Loucy (cell line): ENCODE measurements around the gene SEMA5A.

Experiments used
- H2AFZ ChIP-seq: fragments of 200-600 bp; sonication (generic); 2 replicates; pipeline ENCODE4 v1.6.0; 2016; ENCODE audit warnings: antibody characterized with exemption, mild to moderate bottlenecking, low read length, moderate library complexity
- H3F3A ChIP-seq: fragments of 200-600 bp; 2 replicates; pipeline ENCODE4 v1.6.0; 2016; ENCODE audit warnings: antibody characterized with exemption, low read depth, mild to moderate bottlenecking
- H3K27me3 ChIP-seq: fragments of 200-600 bp; sonication (generic); 2 replicates; pipeline ENCODE4 v1.6.1; 2014; ENCODE audit warnings: low read length, mild to moderate bottlenecking; ENCODE audit not compliant: insufficient read depth, poor library complexity, severe bottlenecking
- H3K36me3 ChIP-seq: fragments of 200-600 bp; sonication (generic); 2 replicates; pipeline ENCODE4 v1.6.1; 2016; ENCODE audit warnings: low read length; ENCODE audit not compliant: insufficient read depth
- H3K4me1 ChIP-seq: fragments of 200-600 bp; sonication (generic); 2 replicates; pipeline ENCODE4 v1.5.1; 2014; ENCODE audit warnings: low read length, mild to moderate bottlenecking; ENCODE audit not compliant: insufficient read depth, poor library complexity, severe bottlenecking
- H3K4me2 ChIP-seq: fragments of 200-600 bp; sonication (generic); 2 replicates; pipeline ENCODE4 v1.6.0; 2014; ENCODE audit warnings: antibody characterized with exemption, low read length, low read depth, mild to moderate bottlenecking; ENCODE audit not compliant: poor library complexity, severe bottlenecking
- H3K4me3 ChIP-seq: fragments of 200-600 bp; sonication (generic); 2 replicates; pipeline ENCODE4 v1.5.1; 2014; ENCODE audit warnings: low read length, mild to moderate bottlenecking, mixed read lengths; ENCODE audit not compliant: poor library complexity, severe bottlenecking
- H3K79me2 ChIP-seq: fragments of 200-600 bp; sonication (generic); 2 replicates; pipeline ENCODE4 v1.6.1; 2014; ENCODE audit warnings: low read length; ENCODE audit not compliant: insufficient read depth
- H3K9ac ChIP-seq: fragments of 200-600 bp; sonication (generic); 2 replicates; pipeline ENCODE4 v1.6.0; 2014; ENCODE audit warnings: mild to moderate bottlenecking, low read depth, low read length, moderate library complexity; ENCODE audit not compliant: poor library complexity, severe bottlenecking
- H3K9me2 ChIP-seq: fragments of 200-600 bp; sonication (generic); replicated peaks from 2 replicates; pipeline ENCODE4 v1.6.1; 2016; ENCODE audit warnings: low read depth, low read length, mixed read lengths
- H3K9me3 ChIP-seq: fragments of 200-600 bp; sonication (generic); 2 replicates; pipeline ENCODE4 v1.6.1; 2014; ENCODE audit warnings: mild to moderate bottlenecking, antibody characterized with exemption, low read length, low read depth; ENCODE audit not compliant: insufficient read depth
- H4K20me1 ChIP-seq: fragments of 200-600 bp; sonication (generic); 2 replicates; pipeline ENCODE4 v1.6.0; 2014; ENCODE audit warnings: antibody characterized with exemption, low read length, mild to moderate bottlenecking; ENCODE audit not compliant: insufficient read depth, poor library complexity, severe bottlenecking
- CTCF ChIP-seq: fragments of 200-600 bp; sonication (generic); conservative IDR thresholded peaks from 2 replicates; pipeline ENCODE4 v1.5.1; 2014; ENCODE audit warnings: mild to moderate bottlenecking, antibody characterized with exemption, low read length
- EZH2phosphoT487 ChIP-seq: fragments of 200-600 bp; IDR thresholded peaks from 2 replicates; pipeline ENCODE4 v1.6.1; 2018; ENCODE audit warnings: antibody characterized with exemption, mild to moderate bottlenecking, moderate library complexity, borderline replicate concordance

The SEMA5A gene

GRCh38 chr5:9480499-9480898 is 65.4 kb downstream of the SEMA5A start:
- H2AFZ ChIP-seq: no peak overlapping the region
- H3K9ac ChIP-seq: no peak overlapping the region
- no peaks in the 10 kb centered on the region for H3K36me3 ChIP-seq
- H3K4me1 ChIP-seq: no peaks in the 10 kb centered on the region
- no peaks in the 10 kb centered on the region; the same call in 1 of the 2 replicates for H3K9me3 ChIP-seq
- H3K4me3 ChIP-seq: no peak overlapping the region
- H3F3A ChIP-seq: no peaks in the 10 kb centered on the region
- no peaks in the 10 kb centered on the region for H3K27me3 ChIP-seq
- TF ChIP-seq CTCF: no peak
- no peak for TF ChIP-seq EZH2phosphoT487
- no peaks in the 10 kb centered on the region for H4K20me1 ChIP-seq
- no peaks in the 10 kb centered on the region for H3K79me2 ChIP-seq
- no peak overlapping the region for H3K4me2 ChIP-seq
- H3K9me2 ChIP-seq: no peaks in the 10 kb centered on the region

- H3K9ac ChIP-seq: no peak overlapping the region
- no peak for TF ChIP-seq CTCF
- no peak for TF ChIP-seq EZH2phosphoT487
- H3K9me3 ChIP-seq: no peaks in the 10 kb centered on the region; the same call in 1 of the 2 replicates
- no peaks in the 10 kb centered on the region for H3F3A ChIP-seq
- H2AFZ ChIP-seq: no peak overlapping the region
- no peaks in the 10 kb centered on the region for H3K27me3 ChIP-seq
- no peaks in the 10 kb centered on the region for H3K79me2 ChIP-seq
- no peak overlapping the region for H3K4me2 ChIP-seq
- H3K9me2 ChIP-seq: no peaks in the 10 kb centered on the region
- H3K36me3 ChIP-seq: no peaks in the 10 kb centered on the region
- H3K4me1 ChIP-seq: no peaks in the 10 kb centered on the region
- no peak overlapping the region for H3K4me3 ChIP-seq
- H4K20me1 ChIP-seq: no peaks in the 10 kb centered on the region
Measured at GRCh38 chr5:9479990-9480389, 65.9 kb downstream of the SEMA5A start.

- H3K4me2 ChIP-seq: no peak overlapping the region
- TF ChIP-seq CTCF: no peak
- no peak for TF ChIP-seq EZH2phosphoT487
Measured at GRCh38 chr5:9479361-9479760, 66.5 kb downstream of the SEMA5A start.

More at GRCh38 chr5:9479361-9479760, 66.5 kb downstream of the SEMA5A start:
- H3K36me3 ChIP-seq: no peaks in the 10 kb centered on the region
- H3K9me2 ChIP-seq: no peaks in the 10 kb centered on the region
- H3K79me2 ChIP-seq: no peaks in the 10 kb centered on the region
- H3K27me3 ChIP-seq: no peaks in the 10 kb centered on the region
- no peak overlapping the region for H2AFZ ChIP-seq
- H3K9me3 ChIP-seq: no peaks in the 10 kb centered on the region; the same call in 1 of the 2 replicates
- no peaks in the 10 kb centered on the region for H3K4me1 ChIP-seq
- H3K9ac ChIP-seq: no peak overlapping the region
- no peaks in the 10 kb centered on the region for H3F3A ChIP-seq
- no peak overlapping the region for H3K4me3 ChIP-seq
- no peaks in the 10 kb centered on the region for H4K20me1 ChIP-seq
